Adrenal gland (tissue), 5 donors: Measurements from ENCODE around the gene PTGES.

Experiments used
- POLR2A ChIP-seq, 2 donors: fragments of 450-650 bp; IDR thresholded peaks; one replicate each; pipeline ENCODE4 v1.6.1; 2017; ENCODE audit warnings: antibody characterized with exemption in 2 of 2, mild to moderate bottlenecking in 2 of 2, moderate library complexity in 1 of 2
- TF ChIP-seq, protein P1 (sequence below), 6 experiments: fragments of 450-650 bp in 4 of 6; fragments of 200-600 bp in 2 of 6; sonication (generic) in 1 of 6; IDR thresholded peaks; 1 replicate in 5 of 6; 2 replicates in 1 of 6; pipeline versions ENCODE4 v1.5.1 to v1.8.0; 2016 to 2021; ENCODE audit warnings: antibody characterized with exemption in 6 of 6, mild to moderate bottlenecking in 2 of 6, moderate library complexity in 1 of 6
- donor health status: DM: no; HTN: no; CAD: no.

DNA sequence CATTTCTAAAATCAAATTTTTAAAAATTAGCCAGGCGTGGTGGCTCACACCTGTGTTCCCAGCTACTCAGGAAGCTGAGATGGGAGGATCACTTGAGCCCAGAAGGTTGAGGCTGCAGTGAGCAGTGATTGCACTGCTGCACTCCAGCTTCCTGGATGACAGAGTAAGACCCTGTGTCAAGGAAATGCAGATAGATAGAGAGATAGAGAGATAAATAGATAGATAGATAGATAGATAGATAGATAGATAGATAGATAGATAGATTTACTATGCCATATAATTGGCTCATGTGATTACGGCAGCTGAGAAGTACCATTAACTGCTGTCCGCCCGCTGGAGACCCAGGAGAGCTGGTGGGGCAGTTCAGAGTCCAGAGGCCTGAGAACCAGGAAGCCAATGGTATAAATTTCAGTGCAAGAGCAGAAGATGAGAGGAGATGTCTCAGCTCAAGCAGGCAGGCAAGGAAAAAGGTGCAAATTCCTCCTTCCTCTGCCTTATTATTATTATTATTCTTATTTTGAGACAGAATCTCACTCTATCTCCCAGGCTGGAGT, 13.0 kb upstream of the PTGES start:
- TF ChIP-seq, protein P1, sequence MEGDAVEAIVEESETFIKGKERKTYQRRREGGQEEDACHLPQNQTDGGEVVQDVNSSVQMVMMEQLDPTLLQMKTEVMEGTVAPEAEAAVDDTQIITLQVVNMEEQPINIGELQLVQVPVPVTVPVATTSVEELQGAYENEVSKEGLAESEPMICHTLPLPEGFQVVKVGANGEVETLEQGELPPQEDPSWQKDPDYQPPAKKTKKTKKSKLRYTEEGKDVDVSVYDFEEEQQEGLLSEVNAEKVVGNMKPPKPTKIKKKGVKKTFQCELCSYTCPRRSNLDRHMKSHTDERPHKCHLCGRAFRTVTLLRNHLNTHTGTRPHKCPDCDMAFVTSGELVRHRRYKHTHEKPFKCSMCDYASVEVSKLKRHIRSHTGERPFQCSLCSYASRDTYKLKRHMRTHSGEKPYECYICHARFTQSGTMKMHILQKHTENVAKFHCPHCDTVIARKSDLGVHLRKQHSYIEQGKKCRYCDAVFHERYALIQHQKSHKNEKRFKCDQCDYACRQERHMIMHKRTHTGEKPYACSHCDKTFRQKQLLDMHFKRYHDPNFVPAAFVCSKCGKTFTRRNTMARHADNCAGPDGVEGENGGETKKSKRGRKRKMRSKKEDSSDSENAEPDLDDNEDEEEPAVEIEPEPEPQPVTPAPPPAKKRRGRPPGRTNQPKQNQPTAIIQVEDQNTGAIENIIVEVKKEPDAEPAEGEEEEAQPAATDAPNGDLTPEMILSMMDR (IDR thresholded peaks at IDR 0.05) = no peak
- no peak for TF ChIP-seq POLR2A (IDR thresholded peaks at IDR 0.05)
